Smooth muscle cell (in vitro differentiated cells): ENCODE results near the gene DEDD. TPM values are rescaled to one million over a fixed set of nuclear protein-coding genes. Genes with fewer than 3 reads are reported as not detected.

ENCODE experiments used
- DNase-seq: peaks from one replicate; lab custom pipeline; 2025; ENCODE audit not compliant: unreplicated experiment; lab: John Stamatoyannopoulos, UW
- H2AFZ ChIP-seq: fragments of 200-600 bp; sonication (generic); 2 replicates; pipeline ENCODE4 v1.6.0; 2016; ENCODE audit warnings: antibody characterized with exemption, low read depth, mild to moderate bottlenecking
- H3F3A ChIP-seq: fragments of 200-600 bp; sonication (generic); 2 replicates; pipeline ENCODE4 v1.6.0; 2017; ENCODE audit warnings: antibody characterized with exemption, low read depth
- H3K27ac ChIP-seq: fragments of 200-600 bp; sonication (generic); 2 replicates; pipeline ENCODE4 v1.5.1; 2016; ENCODE audit warnings: low read depth, mild to moderate bottlenecking
- H3K27me3 ChIP-seq: fragments of 200-600 bp; sonication (generic); 2 replicates; pipeline ENCODE4 v1.6.1; 2016; ENCODE audit warnings: low read depth, mild to moderate bottlenecking
- H3K36me3 ChIP-seq: fragments of 200-600 bp; sonication (generic); 2 replicates; pipeline ENCODE4 v1.5.1; 2016; ENCODE audit warnings: low read depth
- H3K4me1 ChIP-seq: fragments of 200-600 bp; sonication (generic); 2 replicates; pipeline ENCODE4 v1.5.1; 2016; ENCODE audit warnings: low read depth
- H3K4me2 ChIP-seq: fragments of 200-600 bp; sonication (generic); 2 replicates; pipeline ENCODE4 v1.6.0; 2016; ENCODE audit warnings: mild to moderate bottlenecking
- H3K4me3 ChIP-seq: fragments of 200-600 bp; sonication (generic); 2 replicates; pipeline ENCODE4 v1.5.1; 2016; ENCODE audit warnings: mild to moderate bottlenecking
- H3K79me2 ChIP-seq: fragments of 200-600 bp; sonication (generic); 2 replicates; pipeline ENCODE4 v1.6.0; 2016; ENCODE audit warnings: low read depth, mild to moderate bottlenecking
- H3K9ac ChIP-seq: fragments of 200-600 bp; sonication (generic); 2 replicates; pipeline ENCODE4 v1.6.0; 2016; ENCODE audit warnings: low read depth
- H3K9me3 ChIP-seq: fragments of 200-600 bp; sonication (generic); replicated peaks from 2 replicates; pipeline ENCODE4 v1.5.1; 2016; ENCODE audit warnings: low read depth
- H4K20me1 ChIP-seq: fragments of 200-600 bp; sonication (generic); 2 replicates; pipeline ENCODE4 v1.6.0; 2016; ENCODE audit warnings: low read depth
- CTCF ChIP-seq: fragments of 200-600 bp; sonication (generic); IDR thresholded peaks from 2 replicates; pipeline ENCODE4 v1.5.1; 2017; ENCODE audit warnings: borderline replicate concordance, mild to moderate bottlenecking, antibody characterized with exemption; ENCODE audit not compliant: insufficient read depth, poor library complexity, severe bottlenecking
- WGBS: methylation state at CpG from one replicate; pipeline ENCODE4 v1.1.7; 2016; ENCODE audit warnings: low lambda C conversion rate; 5-methylcytosine and 5-hydroxymethylcytosine counted together
- polyA plus RNA-seq: library from polyadenylated mRNA; unstranded; fragments of >200 nt; fragmentation: Nextera tagmentation; extraction: Ambion mirVana; gene quantifications from 2 replicates; pipeline ENCODE4 v1.2.1, GENCODE V29; 2016
- total RNA-seq: library from RNA; depleted of rRNA; stranded (reverse); fragments of >200 nt; gene quantifications from 2 replicates; pipeline ENCODE4 v1.2.3, GENCODE V29; 2014

The DEDD gene
- total and polyA plus RNA-seq, 2 experiments from 2014 or later: 36.3 to 38.6 TPM

- Histone ChIP-seq H2AFZ (no peak overlapping the region), H3K4me1 (peaks cover 21% of the 10 kb centered on the region), H3F3A (peaks cover 4% of the 10 kb centered on the region), H3K79me2 (no peaks in the 10 kb centered on the region), H3K9ac (peak overlapping the region; percentile 77), H3K27ac (peak overlapping the region; percentile 96), H3K4me3 (peak overlapping the region; percentile 35), H3K27me3 (no peaks in the 10 kb centered on the region), H3K36me3 (no peaks in the 10 kb centered on the region), H3K4me2 (peak overlapping the region; percentile 80), H3K9me3 (no peaks in the 10 kb centered on the region), H4K20me1 (no peaks in the 10 kb centered on the region)
- WGBS: 66% methylated on average over 3 of the region's 3 CpGs
- no peak for DNase-seq
- TF ChIP-seq CTCF: no peak
These were observed 43.8 kb downstream of the DEDD start for GRCh38 chr1:161088587-161089110.

GRCh38 chr1:161086457-161086856, 46.0 kb downstream of the DEDD start:
- Histone ChIP-seq H3K4me2 (peak overlapping the region; percentile 80), H3K27me3 (no peaks in the 10 kb centered on the region), H3K9ac (peak overlapping the region; percentile 85), H3K27ac (peak overlapping the region; percentile 96), H3F3A (peaks cover 17% of the 10 kb centered on the region), H3K9me3 (no peaks in the 10 kb centered on the region), H3K36me3 (no peaks in the 10 kb centered on the region), H3K4me3 (no peak overlapping the region), H3K4me1 (peaks cover 22% of the 10 kb centered on the region), H3K79me2 (no peaks in the 10 kb centered on the region), H2AFZ (no peak overlapping the region), H4K20me1 (no peaks in the 10 kb centered on the region)
- no peak for TF ChIP-seq CTCF
- no peak for DNase-seq
- WGBS: 48% methylated on average over 4 of the region's 4 CpGs

- Histone ChIP-seq H3K79me2 (no peaks in the 10 kb centered on the region), H3F3A (peaks cover 26% of the 10 kb centered on the region), H4K20me1 (no peaks in the 10 kb centered on the region), H3K27ac (peak overlapping the region; percentile 96), H3K4me3 (no peak overlapping the region), H3K4me1 (peaks cover 33% of the 10 kb centered on the region), H3K9ac (peak overlapping the region; percentile 85), H2AFZ (no peak overlapping the region), H3K36me3 (no peaks in the 10 kb centered on the region), H3K9me3 (no peaks in the 10 kb centered on the region), H3K4me2 (peak overlapping the region; percentile 76), H3K27me3 (no peaks in the 10 kb centered on the region)
- no peak for DNase-seq
- 4% methylated on average over 2 of the region's 2 CpGs for WGBS
- TF ChIP-seq CTCF: no peak
These were observed 47.3 kb downstream of the DEDD start for GRCh38 chr1:161085165-161085564.

- peak overlapping the region; percentile 85 for H3K9ac ChIP-seq
- H3K27ac ChIP-seq: peak overlapping the region; percentile 96
- DNase-seq: no peak
- H2AFZ ChIP-seq: no peak overlapping the region
- no peak overlapping the region for H3K4me3 ChIP-seq
- no peaks in the 10 kb centered on the region for H4K20me1 ChIP-seq
- 17% methylated on average over 1 of the region's 1 CpG for WGBS
- H3F3A ChIP-seq: peaks cover 31% of the 10 kb centered on the region
- H3K4me2 ChIP-seq: peak overlapping the region; percentile 76
- H3K79me2 ChIP-seq: no peaks in the 10 kb centered on the region
- H3K4me1 ChIP-seq: peaks cover 34% of the 10 kb centered on the region
- no peaks in the 10 kb centered on the region for H3K27me3 ChIP-seq
- H3K9me3 ChIP-seq: no peaks in the 10 kb centered on the region
- no peak for TF ChIP-seq CTCF
- no peaks in the 10 kb centered on the region for H3K36me3 ChIP-seq
These were observed 47.9 kb downstream of the DEDD start for GRCh38 chr1:161084597-161084988.
